UCSD-AML1 (cell line): ENCODE data around the gene THADA.

Experiments
- DNase-seq: peaks from one replicate; lab custom pipeline; 2025; ENCODE audit not compliant: unreplicated experiment; lab: John Stamatoyannopoulos, UW

THADA gene

GRCh38 chr2:43216629-43217028 lies 379.2 kb downstream of the THADA start:
- no peak for DNase-seq

- DNase-seq: no peak
These were observed 380.1 kb downstream of the THADA start for GRCh38 chr2:43215673-43216255.

GRCh38 chr2:43214253-43214652 lies 381.6 kb downstream of the THADA start:
- DNase-seq: no peak

GRCh38 chr2:43212931-43213330 lies 382.9 kb downstream of the THADA start:
- DNase-seq: no peak

- no peak for DNase-seq
These were observed 383.5 kb downstream of the THADA start for GRCh38 chr2:43212216-43212835.

- DNase-seq: peak; percentile 83
These were observed 385.2 kb downstream of the THADA start for GRCh38 chr2:43210467-43211303.

- DNase-seq: no peak
These were observed 385.7 kb downstream of the THADA start for GRCh38 chr2:43210125-43210466.

GRCh38 chr2:43209204-43209717 lies 386.6 kb downstream of the THADA start:
- no peak for DNase-seq

- no peak for DNase-seq
These were observed 388.1 kb downstream of the THADA start for GRCh38 chr2:43207553-43208300.

- DNase-seq: no peak
These were observed 389.2 kb downstream of the THADA start for GRCh38 chr2:43206602-43207001.

- DNase-seq: no peak
These were observed 392.5 kb downstream of the THADA start for GRCh38 chr2:43203373-43203772.

GRCh38 chr2:43202289-43202688 lies 393.5 kb downstream of the THADA start:
- DNase-seq: no peak

GRCh38 chr2:43201497-43201896 lies 394.3 kb downstream of the THADA start:
- DNase-seq: no peak

- no peak for DNase-seq
These were observed 394.8 kb downstream of the THADA start for GRCh38 chr2:43201016-43201415.

GRCh38 chr2:43199492-43200488 lies 396.0 kb downstream of the THADA start:
- no peak for DNase-seq

GRCh38 chr2:43198263-43198662 lies 397.6 kb downstream of the THADA start:
- no peak for DNase-seq

- DNase-seq: no peak
These were observed 398.3 kb downstream of the THADA start for GRCh38 chr2:43197588-43197896.

- no peak for DNase-seq
These were observed 398.9 kb downstream of the THADA start for GRCh38 chr2:43196768-43197587.

GRCh38 chr2:43194121-43194869 lies 401.5 kb downstream of the THADA start:
- no peak for DNase-seq
